NCI-H2081 treated with DMSO at 0.1 percent for 48 hours (cell line): ENCODE data around the gene PRMT9.

Source experiments
- DNase-seq: peaks from one replicate; lab custom pipeline; 2025; lab: John Stamatoyannopoulos, UW

Gene PRMT9

DNA sequence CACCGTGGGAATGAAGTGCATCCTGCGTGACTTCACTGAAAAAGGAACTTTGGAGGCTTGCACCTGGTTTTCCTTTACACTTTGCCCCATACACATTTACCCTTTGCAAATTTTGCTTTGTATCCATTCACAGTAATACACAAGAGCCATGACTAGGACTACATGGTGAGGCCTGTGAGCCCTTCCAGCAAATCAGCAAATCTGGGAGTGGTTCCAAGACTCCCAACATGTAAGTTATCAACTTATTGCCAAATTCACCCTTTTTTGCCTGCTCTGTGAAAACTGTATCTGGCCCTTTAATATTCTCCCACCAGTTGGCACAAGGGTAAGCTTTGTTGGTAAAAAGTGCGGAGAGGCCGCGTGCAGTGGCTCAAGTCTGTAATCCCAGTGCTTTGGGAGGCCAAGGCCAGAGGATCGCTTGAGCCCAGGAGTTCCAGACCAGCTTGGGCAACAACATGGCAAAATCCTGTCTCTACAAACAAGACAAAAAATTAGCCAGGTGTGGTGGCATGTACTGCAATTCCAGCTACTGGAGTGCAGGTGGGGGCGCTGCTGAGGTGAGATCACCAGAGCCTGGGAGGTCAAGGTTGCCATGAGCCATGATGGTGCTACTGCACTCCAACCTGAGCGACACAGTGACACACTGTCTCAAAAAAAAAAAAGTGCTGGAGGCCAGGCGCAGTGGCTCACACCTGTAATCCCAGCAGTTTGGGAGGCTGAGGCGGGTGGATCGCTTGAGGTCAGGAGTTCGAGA, 5.0 kb downstream of the PRMT9 start:
- no peak for DNase-seq

DNA sequence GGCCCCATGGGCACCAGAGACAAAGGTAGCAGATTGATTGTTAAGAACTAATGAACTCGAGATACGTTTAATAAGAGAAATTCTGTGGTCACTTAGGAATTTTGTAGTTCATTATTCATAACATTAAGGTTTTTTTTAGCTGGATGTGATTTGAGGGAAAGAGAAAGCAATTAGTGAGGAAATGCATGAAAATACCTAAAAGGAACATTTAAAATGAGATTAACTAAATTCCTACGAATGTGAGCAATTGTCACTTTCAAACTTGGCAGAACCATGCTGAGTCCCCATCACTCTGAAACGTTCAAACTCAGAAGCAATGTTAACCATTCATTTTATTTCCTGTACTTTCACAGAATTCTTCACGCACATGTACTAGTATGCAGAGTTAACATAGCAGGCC, 5.9 kb downstream of the PRMT9 start:
- no peak for DNase-seq

GRCh38 chr4:147674496-147674895, 9.5 kb downstream of the PRMT9 start:
- DNase-seq, result no peak

GRCh38 chr4:147674073-147674472, 9.9 kb downstream of the PRMT9 start:
- DNase-seq, result no peak

DNA sequence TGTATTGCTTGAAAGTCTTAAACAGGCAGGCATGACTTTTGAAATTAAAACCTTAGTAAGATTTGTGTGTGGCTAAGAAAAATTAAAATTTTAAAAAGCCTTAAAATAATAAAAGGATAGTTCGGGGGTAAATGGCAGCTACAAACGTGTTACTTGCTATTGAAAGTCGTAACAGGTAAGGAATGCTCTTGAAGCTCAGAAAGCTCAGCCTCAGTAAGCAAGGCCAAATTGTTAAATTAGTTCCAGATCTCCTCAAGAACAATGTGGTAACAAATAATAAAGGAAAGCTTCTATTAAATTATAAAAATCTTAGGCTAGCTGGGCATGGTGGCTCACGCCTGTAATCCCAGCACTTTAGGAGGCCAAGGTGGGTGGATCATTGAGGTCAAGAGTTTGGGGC, 25.5 kb downstream of the PRMT9 start:
- no peak for DNase-seq

DNA sequence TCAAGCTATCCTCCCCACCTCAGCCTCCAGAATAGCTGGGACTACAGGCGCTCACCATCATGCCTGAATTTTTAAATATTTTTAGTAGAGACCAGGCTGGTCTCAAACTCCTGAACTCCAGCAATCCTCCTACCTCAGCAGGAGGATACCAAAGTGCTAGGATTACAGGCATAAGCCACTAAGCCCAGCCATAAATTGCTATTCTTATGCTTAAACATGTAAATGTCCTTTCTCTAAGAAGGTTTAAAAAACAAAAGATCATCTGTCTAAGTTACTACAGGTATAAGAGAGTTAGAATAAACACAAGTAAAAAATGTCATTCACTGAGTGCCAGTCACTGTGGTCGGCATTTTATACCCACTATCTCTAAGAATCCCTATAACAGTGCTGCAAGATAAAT, 28.3 kb downstream of the PRMT9 start:
- no peak for DNase-seq

DNA sequence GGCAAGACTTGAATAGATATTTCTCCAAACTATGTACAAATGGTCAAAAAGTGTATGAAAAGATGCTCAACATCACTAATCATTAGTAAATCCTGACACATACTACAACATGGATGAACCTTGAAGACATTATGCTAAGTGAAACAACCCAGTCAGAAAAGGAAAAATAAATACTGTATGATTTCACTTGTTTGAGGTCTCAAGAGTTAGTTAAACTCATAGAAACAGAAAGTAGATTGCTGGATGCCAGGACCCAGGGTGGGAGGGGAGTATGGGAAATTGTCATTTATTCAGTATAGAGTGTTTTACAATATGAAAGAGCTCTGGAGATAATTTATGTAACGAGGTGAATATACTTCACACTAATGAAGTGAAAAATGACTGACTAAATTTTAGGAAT, 32.4 kb downstream of the PRMT9 start:
- DNase-seq, result no peak

GRCh38 chr4:147648656-147649055, 35.3 kb downstream of the PRMT9 start:
- no peak for DNase-seq

GRCh38 chr4:147645099-147645498, 38.9 kb downstream of the PRMT9 start:
- DNase-seq, result no peak

DNA sequence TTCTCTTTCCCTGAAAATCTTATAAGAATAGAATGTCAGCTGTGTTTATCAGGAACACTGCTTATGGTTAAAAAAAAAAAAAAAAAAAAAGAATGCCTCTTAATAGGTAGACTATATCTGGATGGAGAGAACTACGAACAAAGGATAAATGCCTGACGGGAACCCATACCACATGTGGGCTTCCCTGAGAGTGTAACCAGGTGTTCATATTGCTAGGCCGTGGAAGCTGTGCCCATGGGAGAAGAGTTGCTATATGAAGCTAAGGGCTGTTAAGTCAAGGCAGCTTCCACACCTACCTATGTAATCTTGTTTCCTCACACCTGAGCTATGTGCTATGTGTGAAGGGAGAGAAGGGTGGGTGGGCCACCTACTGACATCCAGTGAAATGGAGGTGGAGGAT, 39.5 kb downstream of the PRMT9 start:
- DNase-seq, result no peak

- DNase-seq, result no peak
Measured at GRCh38 chr4:147643616-147644015, 40.3 kb downstream of the PRMT9 start.

DNA sequence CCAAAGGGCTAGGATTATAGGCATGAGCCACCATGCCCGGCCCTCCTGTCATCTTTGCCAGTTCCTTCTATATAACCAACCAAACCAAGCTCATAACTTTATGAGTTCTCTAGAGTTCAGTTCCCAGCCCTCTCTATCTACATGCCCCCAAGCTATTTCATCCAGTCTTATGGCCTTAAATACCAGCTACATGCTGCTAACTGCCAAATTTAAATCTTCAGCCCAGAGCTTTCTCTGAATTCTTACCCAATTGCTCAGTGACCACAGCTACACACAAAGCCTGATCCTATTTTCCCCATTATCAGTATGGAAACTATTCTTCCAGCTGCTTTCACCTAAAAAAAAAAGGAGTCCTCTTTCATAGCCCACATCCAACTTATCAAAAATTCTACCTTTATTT, 43.6 kb downstream of the PRMT9 start:
- DNase-seq, result no peak

- DNase-seq, result no peak
Measured at GRCh38 chr4:147639388-147639787, 44.6 kb downstream of the PRMT9 start.

- DNase-seq, result no peak
Measured at GRCh38 chr4:147638942-147639341, 45.0 kb downstream of the PRMT9 start.

GRCh38 chr4:147638365-147638764, 45.6 kb downstream of the PRMT9 start:
- DNase-seq, result no peak

GRCh38 chr4:147635348-147635747, 48.6 kb downstream of the PRMT9 start:
- DNase-seq, result no peak

GRCh38 chr4:147633643-147634042, 50.3 kb downstream of the PRMT9 start:
- no peak for DNase-seq

DNA sequence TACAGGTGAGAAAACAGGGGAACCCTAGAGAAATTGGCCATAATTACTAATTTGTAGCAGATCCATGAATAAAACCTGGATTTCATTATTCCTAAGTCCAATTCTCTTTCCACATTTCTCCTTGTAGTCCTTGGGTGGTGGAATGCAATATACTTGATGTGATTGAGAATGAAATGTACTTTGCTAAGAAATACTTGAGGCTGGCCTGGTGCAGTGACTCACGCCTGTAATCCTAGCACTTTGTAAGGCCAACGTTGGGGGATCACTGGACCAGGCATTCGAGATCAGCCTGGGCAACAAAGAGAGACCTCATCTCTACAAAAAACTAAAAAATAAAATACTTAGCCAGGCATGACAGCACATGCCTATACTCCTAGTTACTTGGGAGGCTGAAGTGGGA, 50.9 kb downstream of the PRMT9 start:
- DNase-seq, result no peak

GRCh38 chr4:147629783-147630730, 53.9 kb downstream of the PRMT9 start:
- no peak for DNase-seq

DNA sequence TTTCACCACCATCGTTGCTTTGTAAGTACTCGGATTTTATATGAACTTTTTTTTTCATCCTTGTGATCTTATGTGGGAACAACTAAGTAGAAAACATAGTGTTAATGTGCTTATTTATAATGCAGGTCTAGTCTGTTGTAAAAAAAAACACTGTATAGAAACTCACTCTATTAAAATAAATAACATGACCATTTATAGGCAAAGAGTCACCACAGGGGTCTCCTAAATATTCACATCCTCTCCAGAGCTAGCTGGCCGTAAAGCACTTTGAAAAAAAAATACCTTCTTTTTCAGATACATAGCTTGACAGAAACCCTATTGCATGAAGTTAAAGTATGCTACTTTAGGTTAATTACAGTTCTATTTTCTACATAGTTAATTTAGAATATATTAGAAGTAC, 55.5 kb downstream of the PRMT9 start:
- no peak for DNase-seq

GRCh38 chr4:147626903-147627302, 57.1 kb downstream of the PRMT9 start:
- no peak for DNase-seq

DNA sequence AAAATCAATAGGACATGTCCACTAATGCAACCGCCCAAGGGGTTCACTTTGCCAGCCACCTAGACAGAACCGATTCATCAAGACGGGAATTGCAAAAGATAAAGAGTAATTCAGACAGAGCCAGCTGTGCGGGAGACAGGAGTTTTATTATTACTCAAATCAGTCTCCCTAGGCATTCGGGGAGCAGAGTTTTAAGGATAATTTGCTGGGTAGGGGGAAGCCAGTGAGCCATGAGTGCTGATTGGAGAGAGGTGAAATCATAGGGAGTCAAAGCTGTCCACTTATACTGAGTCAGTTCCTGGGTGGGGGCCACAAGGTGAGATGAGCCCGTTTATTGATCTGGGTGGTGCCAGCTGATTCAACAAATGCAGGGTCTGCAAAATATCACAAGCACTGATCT, 58.2 kb downstream of the PRMT9 start:
- DNase-seq, result no peak

DNA sequence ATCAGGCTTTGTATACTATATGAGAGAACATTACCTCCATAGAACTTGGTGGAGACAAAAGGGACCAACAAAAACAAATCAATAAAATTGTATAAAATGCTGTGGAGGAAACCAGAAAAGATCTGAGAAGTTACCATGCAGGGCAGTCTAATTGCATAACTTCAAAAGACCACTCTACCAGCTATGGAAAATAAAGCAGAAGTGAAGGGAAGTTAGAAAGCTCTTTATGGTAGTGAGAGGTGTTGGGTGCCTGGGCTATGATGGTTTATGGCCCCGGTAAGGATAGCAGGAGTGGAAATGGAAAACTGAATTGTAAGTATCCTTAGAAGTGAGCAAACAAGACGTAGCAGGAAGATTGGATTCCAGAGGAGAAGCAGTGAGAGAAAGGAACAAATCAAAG, 63.6 kb downstream of the PRMT9 start:
- DNase-seq, result no peak
